Vagina (tissue), 2 donors: ENCODE results near the gene SRXN1. TPM values are rescaled to one million over a fixed set of nuclear protein-coding genes. Genes with fewer than 3 reads are reported as not detected.

Source experiments
- DNase-seq, 2 donors: peaks; one replicate each; pipeline ENCODE4 v3.0.0-alpha.2; 2017; ENCODE audit errors: extremely low spot score in 2 of 2
- H3K27ac ChIP-seq: fragments of 200-600 bp; sonication (generic); one replicate; pipeline ENCODE4 v1.5.1; 2019
- H3K27me3 ChIP-seq: fragments of 200-600 bp; sonication (generic); one replicate; pipeline ENCODE4 v1.5.1; 2019
- H3K36me3 ChIP-seq, 2 donors: fragments of 200-600 bp; sonication (generic); one replicate each; pipeline ENCODE4 v1.5.1; 2017 to 2019
- H3K4me1 ChIP-seq: fragments of 200-600 bp; sonication (generic); one replicate; pipeline ENCODE4 v1.5.1; 2019
- H3K4me3 ChIP-seq, 2 donors: fragments of 200-600 bp; sonication (generic); 1 replicate in 1 of 2; 2 replicates in 1 of 2; pipeline ENCODE4 v1.5.1; 2016 to 2019
- H3K9me3 ChIP-seq: fragments of 200-600 bp; sonication (generic); one replicate; pipeline ENCODE4 v1.5.1; 2019
- CTCF ChIP-seq, 3 experiments: fragments of 450-650 bp in 2 of 3; fragments of 200-600 bp in 1 of 3; sonication (generic) in 1 of 3; IDR thresholded peaks; one replicate each; pipeline ENCODE4 v1.5.1; 2017 to 2019; ENCODE audit warnings: antibody characterized with exemption in 3 of 3, mild to moderate bottlenecking in 2 of 3, moderate library complexity in 2 of 3
- POLR2A ChIP-seq, 2 donors: fragments of 450-650 bp; IDR thresholded peaks; one replicate each; pipeline ENCODE4 v1.6.1; 2017; ENCODE audit warnings: antibody characterized with exemption in 2 of 2, mild to moderate bottlenecking in 2 of 2, moderate library complexity in 2 of 2
- POLR2AphosphoS5 ChIP-seq, 2 donors: sonication (generic); formaldehyde crosslinking; IDR thresholded peaks; one replicate each; pipeline ENCODE4 v1.9.0; 2017; ENCODE audit warnings: antibody characterized with exemption in 2 of 2, mild to moderate bottlenecking in 2 of 2, low read depth in 1 of 2; ENCODE audit not compliant: insufficient read depth in 1 of 2
- intact Hi-C: fragments of 100-400 bp; cut with DNase I; formaldehyde crosslinking; loops from one replicate; pipeline ENCODE4 v1.15.1; 2023
- total RNA-seq: library from RNA; depleted of rRNA; stranded (reverse); fragments of >200 nt; gene quantifications from one replicate; pipeline ENCODE4 v1.2.3, GENCODE V29; 2016

SRXN1 gene
- total RNA-seq, 1 donor from 2014 or later = 23.8 TPM

GRCh38 chr20:634148-634925 lies 18.7 kb downstream of the SRXN1 start:
- H3K4me1 ChIP-seq = no peaks in the 10 kb centered on the region

GRCh38 chr20:631101-631500 lies 21.9 kb downstream of the SRXN1 start:
- TF ChIP-seq POLR2AphosphoS5 (IDR thresholded peaks at IDR 0.05; ENCODE audit: insufficient read depth in 1 of 2, low read depth in 1 of 2) (no peak), POLR2A (IDR thresholded peaks at IDR 0.05) (no peak), CTCF (IDR thresholded peaks at IDR 0.05) (no peak)
- Histone ChIP-seq H3K36me3 (no peaks in the 10 kb centered on the region), H3K4me1 (no peaks in the 10 kb centered on the region), H3K27ac (no peak overlapping the region), H3K27me3 (no peaks in the 10 kb centered on the region), H3K4me3 (no peak overlapping the region), H3K9me3 (no peaks in the 10 kb centered on the region)
- intact Hi-C loops = no loop called here
- DNase-seq = no peak

More at GRCh38 chr20:634148-634925, 18.7 kb downstream of the SRXN1 start:
- no peak for DNase-seq
- Histone ChIP-seq H3K4me3 (no peak overlapping the region), H3K27ac (no peak overlapping the region), H3K36me3 (no peaks in the 10 kb centered on the region), H3K27me3 (no peaks in the 10 kb centered on the region), H3K9me3 (no peaks in the 10 kb centered on the region)
- TF ChIP-seq POLR2A (IDR thresholded peaks at IDR 0.05) (no peak), POLR2AphosphoS5 (IDR thresholded peaks at IDR 0.05; ENCODE audit: insufficient read depth in 1 of 2, low read depth in 1 of 2) (no peak), CTCF (IDR thresholded peaks at IDR 0.05) (no peak)
- intact Hi-C loops = no loop called here

GRCh38 chr20:626579-626978 lies 26.4 kb downstream of the SRXN1 start:
- H3K27ac ChIP-seq = no peak overlapping the region
- intact Hi-C loops = no loop called here
- no peak for TF ChIP-seq POLR2AphosphoS5 (IDR thresholded peaks at IDR 0.05; ENCODE audit: insufficient read depth in 1 of 2, low read depth in 1 of 2)
- no peak for TF ChIP-seq POLR2A (IDR thresholded peaks at IDR 0.05)

GRCh38 chr20:625360-625932 lies 27.6 kb downstream of the SRXN1 start:
- Histone ChIP-seq H3K9me3 (no peaks in the 10 kb centered on the region), H3K4me1 (no peaks in the 10 kb centered on the region), H3K27ac (no peak overlapping the region), H3K4me3 (no peak overlapping the region), H3K36me3 (no peaks in the 10 kb centered on the region), H3K27me3 (no peaks in the 10 kb centered on the region)
- TF ChIP-seq POLR2AphosphoS5 (IDR thresholded peaks at IDR 0.05; ENCODE audit: insufficient read depth in 1 of 2, low read depth in 1 of 2) = no peak
- no peak for TF ChIP-seq CTCF (IDR thresholded peaks at IDR 0.05)
- TF ChIP-seq POLR2A (IDR thresholded peaks at IDR 0.05) = no peak
- intact Hi-C loops = no loop called here
- DNase-seq = no peak

More at GRCh38 chr20:626579-626978, 26.4 kb downstream of the SRXN1 start:
- no peak overlapping the region for H3K4me3 ChIP-seq
- no peaks in the 10 kb centered on the region for H3K27me3 ChIP-seq
- H3K9me3 ChIP-seq = no peaks in the 10 kb centered on the region
- H3K36me3 ChIP-seq = no peaks in the 10 kb centered on the region
- no peak for DNase-seq
- H3K4me1 ChIP-seq = no peaks in the 10 kb centered on the region

GRCh38 chr20:623704-624103 lies 29.3 kb downstream of the SRXN1 start:
- TF ChIP-seq POLR2AphosphoS5 (IDR thresholded peaks at IDR 0.05; ENCODE audit: insufficient read depth in 1 of 2, low read depth in 1 of 2) (no peak), CTCF (IDR thresholded peaks at IDR 0.05) (no peak), POLR2A (IDR thresholded peaks at IDR 0.05) (no peak)
- Histone ChIP-seq H3K4me1 (no peaks in the 10 kb centered on the region), H3K27me3 (no peaks in the 10 kb centered on the region), H3K27ac (no peak overlapping the region), H3K9me3 (no peaks in the 10 kb centered on the region), H3K4me3 (no peak overlapping the region), H3K36me3 (no peaks in the 10 kb centered on the region)
- intact Hi-C loops = no loop called here
- no peak for DNase-seq
